Liver (tissue), 9 donors: Measurements from ENCODE around the gene CHMP4A. TPM values are rescaled to one million over a fixed set of nuclear protein-coding genes. Genes with fewer than 3 reads are reported as not detected.

Source experiments
- DNase-seq: peaks from one replicate; pipeline ENCODE4 v3.0.0-alpha.2; 2017; ENCODE audit warnings: low spot score
- H3K27ac ChIP-seq, 2 donors: one replicate each; pipeline ENCODE4 v1.7.0; 2013; ENCODE audit warnings: inconsistent platforms in 2 of 2, low read length in 2 of 2, control low read depth in 1 of 2, low read depth in 1 of 2, mild to moderate bottlenecking in 1 of 2
- H3K27me3 ChIP-seq, 4 donors: one replicate each; pipeline versions ENCODE4 v1.6.1 to v1.7.0; 2013; ENCODE audit warnings: low read length in 3 of 4, inconsistent platforms in 1 of 4, mild to moderate bottlenecking in 1 of 4, moderate library complexity in 1 of 4; ENCODE audit not compliant: control insufficient read depth in 4 of 4, insufficient read depth in 4 of 4
- H3K36me3 ChIP-seq, 4 donors: one replicate each; pipeline versions ENCODE4 v1.6.1 to v1.7.0; 2013; ENCODE audit warnings: low read length in 3 of 4, mild to moderate bottlenecking in 3 of 4, low read depth in 1 of 4, moderate library complexity in 1 of 4; ENCODE audit not compliant: control insufficient read depth in 4 of 4, insufficient read depth in 3 of 4
- H3K4me1 ChIP-seq, 4 donors: one replicate each; pipeline versions ENCODE4 v1.6.1 to v1.7.0; 2013; ENCODE audit warnings: low read length in 3 of 4, mild to moderate bottlenecking in 3 of 4, moderate library complexity in 1 of 4; ENCODE audit not compliant: control insufficient read depth in 4 of 4, insufficient read depth in 4 of 4
- H3K4me3 ChIP-seq, 3 donors: one replicate each; pipeline versions ENCODE4 v1.6.1 to v1.7.0; 2013; ENCODE audit warnings: low read length in 3 of 3, control low read depth in 1 of 3, low read depth in 1 of 3, mild to moderate bottlenecking in 1 of 3
- H3K9ac ChIP-seq, 2 donors: one replicate each; pipeline ENCODE4 v1.7.0; 2013; ENCODE audit warnings: low read length in 2 of 2, mild to moderate bottlenecking in 2 of 2, moderate library complexity in 2 of 2, control low read depth in 1 of 2, low read depth in 1 of 2
- H3K9me3 ChIP-seq, 4 donors: one replicate each; pipeline versions ENCODE4 v1.6.1 to v1.7.0; 2013; ENCODE audit warnings: low read length in 3 of 4; ENCODE audit not compliant: control insufficient read depth in 4 of 4
- EGR1 ChIP-seq, 2 donors: IDR thresholded peaks; 2 replicates each; pipeline ENCODE4 v1.6.1; 2016 to 2018; ENCODE audit warnings: antibody characterized with exemption in 2 of 2, low read depth in 2 of 2
- FOXA1 ChIP-seq: IDR thresholded peaks from 2 replicates; pipeline ENCODE4 v1.6.1; 2016; ENCODE audit warnings: antibody characterized with exemption
- FOXA2 ChIP-seq: IDR thresholded peaks from 2 replicates; pipeline ENCODE4 v1.6.1; 2016; ENCODE audit warnings: antibody characterized with exemption
- GABPA ChIP-seq, 2 donors: IDR thresholded peaks in 1 of 2; conservative IDR thresholded peaks in 1 of 2; 2 replicates each; pipeline ENCODE4 v1.6.1; 2016; ENCODE audit warnings: antibody characterized with exemption in 2 of 2, mild to moderate bottlenecking in 1 of 2, moderate library complexity in 1 of 2
- HNF4A ChIP-seq, 2 donors: conservative IDR thresholded peaks; 2 replicates each; pipeline ENCODE4 v1.6.1; 2016; ENCODE audit warnings: antibody characterized with exemption in 2 of 2, mild to moderate bottlenecking in 2 of 2
- HNF4G ChIP-seq: IDR thresholded peaks from 2 replicates; pipeline ENCODE4 v1.6.1; 2016; ENCODE audit warnings: antibody characterized with exemption
- JUND ChIP-seq, 2 donors: IDR thresholded peaks; 2 replicates each; pipeline ENCODE4 v1.6.1; 2016; ENCODE audit warnings: antibody characterized with exemption in 2 of 2
- NR2F2 ChIP-seq: IDR thresholded peaks from 2 replicates; pipeline ENCODE4 v1.6.1; 2016; ENCODE audit warnings: antibody characterized with exemption
- RAD21 ChIP-seq, 2 donors: IDR thresholded peaks; 2 replicates each; pipeline ENCODE4 v1.6.1; 2016; ENCODE audit warnings: antibody characterized with exemption in 2 of 2, mild to moderate bottlenecking in 2 of 2
- RXRA ChIP-seq, 2 donors: IDR thresholded peaks; 2 replicates each; pipeline ENCODE4 v1.6.1; 2017 to 2018; ENCODE audit warnings: antibody characterized with exemption in 2 of 2, mild to moderate bottlenecking in 1 of 2
- SP1 ChIP-seq: IDR thresholded peaks from 2 replicates; pipeline ENCODE4 v1.6.1; 2018; ENCODE audit warnings: antibody characterized with exemption, mild to moderate bottlenecking
- TAF1 ChIP-seq: conservative IDR thresholded peaks from 2 replicates; pipeline ENCODE4 v1.6.1; 2016; ENCODE audit warnings: antibody characterized with exemption, mild to moderate bottlenecking
- YY1 ChIP-seq: IDR thresholded peaks from 2 replicates; pipeline ENCODE4 v1.6.1; 2016; ENCODE audit warnings: antibody characterized with exemption, mild to moderate bottlenecking
- WGBS: extraction: QIAGEN DNeasy Blood & Tissue Kit; methylation state at CpG from one replicate; pipeline ENCODE4 v1.1.7; 2013; 5-methylcytosine and 5-hydroxymethylcytosine counted together
- polyA plus RNA-seq, 2 donors: library from polyadenylated mRNA; stranded (reverse) in 1 of 2; unstranded in 1 of 2; fragments of 200-250 nt in 1 of 2; fragments of >200 nt in 1 of 2; fragmentation: Nextera tagmentation in 1 of 2; extraction: Ambion mirVana in 1 of 2; gene quantifications; one replicate each; pipeline versions ENCODE4 v1.2.1 to v1.2.3, GENCODE V29; 2013 to 2015
- total RNA-seq, 2 donors: library from RNA; depleted of rRNA; stranded (reverse); fragments of >200 nt; gene quantifications; one replicate each; pipeline ENCODE4 v1.2.3, GENCODE V29; 2014
- TF ChIP-seq, protein P1 (sequence below): IDR thresholded peaks from 2 replicates; pipeline ENCODE4 v1.6.1; 2016; ENCODE audit warnings: antibody characterized with exemption
- TF ChIP-seq, protein P2 (sequence below): fragments of 150-350 bp; IDR thresholded peaks from 2 replicates; pipeline ENCODE4 v1.5.1; 2017; ENCODE audit warnings: improper control_type of control experiment, low read depth, low read length; ENCODE audit not compliant: missing input control
- TF ChIP-seq, protein P3 (sequence below): IDR thresholded peaks from 2 replicates; pipeline ENCODE4 v1.6.1; 2016; ENCODE audit warnings: antibody characterized with exemption
- TF ChIP-seq, protein P4 (sequence below): IDR thresholded peaks from 2 replicates; pipeline ENCODE4 v1.6.1; 2016; ENCODE audit warnings: antibody characterized with exemption
- TF ChIP-seq, protein P5 (sequence below): IDR thresholded peaks from 2 replicates; pipeline ENCODE4 v1.6.1; 2016; ENCODE audit warnings: antibody characterized with exemption, mild to moderate bottlenecking
- donor health status: healthy.
- donor health status: healthy.
- donor health status: healthy.
- donor health status: healthy.
- donor health status: healthy.

The CHMP4A gene
- total and polyA plus RNA-seq, 4 donors: 14.6 to 38.7 (median 28.0) TPM

DNA sequence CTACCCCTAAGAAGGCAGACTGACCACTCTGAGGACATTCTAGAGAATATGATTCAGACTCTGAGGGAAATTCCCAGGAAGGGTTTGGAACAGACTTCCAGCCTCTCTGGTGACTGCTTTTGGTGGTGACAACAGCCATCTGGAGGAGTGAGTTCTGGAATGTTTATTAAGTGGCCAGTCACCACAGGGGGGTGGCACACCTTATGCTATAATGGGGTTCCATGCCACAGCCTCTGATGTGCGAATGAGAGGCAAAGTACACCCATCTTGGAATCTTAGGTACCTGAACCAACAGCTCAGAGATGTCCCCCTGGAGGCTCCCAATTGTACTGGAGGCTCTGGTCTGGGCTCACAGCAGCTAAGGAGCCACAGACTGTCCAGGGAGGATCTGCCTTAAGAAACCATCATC lies 38.6 kb upstream of the CHMP4A start:
- no peak for DNase-seq
- TF ChIP-seq TAF1 (no peak), JUND (IDR thresholded peaks at IDR 0.05) (no peak), FOXA2 (no peak), YY1 (no peak), NR2F2 (no peak), FOXA1 (no peak), RAD21 (IDR thresholded peaks at IDR 0.05) (no peak), SP1 (no peak), HNF4G (no peak), RXRA (IDR thresholded peaks at IDR 0.05) (no peak), HNF4A (conservative IDR thresholded peaks at IDR 0.05) (no peak), EGR1 (IDR thresholded peaks at IDR 0.05; ENCODE audit: low read depth in 2 of 2) (no peak)
- TF ChIP-seq, protein P1, sequence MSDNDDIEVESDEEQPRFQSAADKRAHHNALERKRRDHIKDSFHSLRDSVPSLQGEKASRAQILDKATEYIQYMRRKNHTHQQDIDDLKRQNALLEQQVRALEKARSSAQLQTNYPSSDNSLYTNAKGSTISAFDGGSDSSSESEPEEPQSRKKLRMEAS: no peak
- TF ChIP-seq, protein P2, sequence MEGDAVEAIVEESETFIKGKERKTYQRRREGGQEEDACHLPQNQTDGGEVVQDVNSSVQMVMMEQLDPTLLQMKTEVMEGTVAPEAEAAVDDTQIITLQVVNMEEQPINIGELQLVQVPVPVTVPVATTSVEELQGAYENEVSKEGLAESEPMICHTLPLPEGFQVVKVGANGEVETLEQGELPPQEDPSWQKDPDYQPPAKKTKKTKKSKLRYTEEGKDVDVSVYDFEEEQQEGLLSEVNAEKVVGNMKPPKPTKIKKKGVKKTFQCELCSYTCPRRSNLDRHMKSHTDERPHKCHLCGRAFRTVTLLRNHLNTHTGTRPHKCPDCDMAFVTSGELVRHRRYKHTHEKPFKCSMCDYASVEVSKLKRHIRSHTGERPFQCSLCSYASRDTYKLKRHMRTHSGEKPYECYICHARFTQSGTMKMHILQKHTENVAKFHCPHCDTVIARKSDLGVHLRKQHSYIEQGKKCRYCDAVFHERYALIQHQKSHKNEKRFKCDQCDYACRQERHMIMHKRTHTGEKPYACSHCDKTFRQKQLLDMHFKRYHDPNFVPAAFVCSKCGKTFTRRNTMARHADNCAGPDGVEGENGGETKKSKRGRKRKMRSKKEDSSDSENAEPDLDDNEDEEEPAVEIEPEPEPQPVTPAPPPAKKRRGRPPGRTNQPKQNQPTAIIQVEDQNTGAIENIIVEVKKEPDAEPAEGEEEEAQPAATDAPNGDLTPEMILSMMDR: no peak
- TF ChIP-seq, protein P3, sequence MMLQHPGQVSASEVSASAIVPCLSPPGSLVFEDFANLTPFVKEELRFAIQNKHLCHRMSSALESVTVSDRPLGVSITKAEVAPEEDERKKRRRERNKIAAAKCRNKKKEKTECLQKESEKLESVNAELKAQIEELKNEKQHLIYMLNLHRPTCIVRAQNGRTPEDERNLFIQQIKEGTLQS: no peak
- TF ChIP-seq, protein P4, sequence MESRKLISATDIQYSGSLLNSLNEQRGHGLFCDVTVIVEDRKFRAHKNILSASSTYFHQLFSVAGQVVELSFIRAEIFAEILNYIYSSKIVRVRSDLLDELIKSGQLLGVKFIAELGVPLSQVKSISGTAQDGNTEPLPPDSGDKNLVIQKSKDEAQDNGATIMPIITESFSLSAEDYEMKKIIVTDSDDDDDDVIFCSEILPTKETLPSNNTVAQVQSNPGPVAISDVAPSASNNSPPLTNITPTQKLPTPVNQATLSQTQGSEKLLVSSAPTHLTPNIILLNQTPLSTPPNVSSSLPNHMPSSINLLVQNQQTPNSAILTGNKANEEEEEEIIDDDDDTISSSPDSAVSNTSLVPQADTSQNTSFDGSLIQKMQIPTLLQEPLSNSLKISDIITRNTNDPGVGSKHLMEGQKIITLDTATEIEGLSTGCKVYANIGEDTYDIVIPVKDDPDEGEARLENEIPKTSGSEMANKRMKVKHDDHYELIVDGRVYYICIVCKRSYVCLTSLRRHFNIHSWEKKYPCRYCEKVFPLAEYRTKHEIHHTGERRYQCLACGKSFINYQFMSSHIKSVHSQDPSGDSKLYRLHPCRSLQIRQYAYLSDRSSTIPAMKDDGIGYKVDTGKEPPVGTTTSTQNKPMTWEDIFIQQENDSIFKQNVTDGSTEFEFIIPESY: no peak
- TF ChIP-seq, protein P5, sequence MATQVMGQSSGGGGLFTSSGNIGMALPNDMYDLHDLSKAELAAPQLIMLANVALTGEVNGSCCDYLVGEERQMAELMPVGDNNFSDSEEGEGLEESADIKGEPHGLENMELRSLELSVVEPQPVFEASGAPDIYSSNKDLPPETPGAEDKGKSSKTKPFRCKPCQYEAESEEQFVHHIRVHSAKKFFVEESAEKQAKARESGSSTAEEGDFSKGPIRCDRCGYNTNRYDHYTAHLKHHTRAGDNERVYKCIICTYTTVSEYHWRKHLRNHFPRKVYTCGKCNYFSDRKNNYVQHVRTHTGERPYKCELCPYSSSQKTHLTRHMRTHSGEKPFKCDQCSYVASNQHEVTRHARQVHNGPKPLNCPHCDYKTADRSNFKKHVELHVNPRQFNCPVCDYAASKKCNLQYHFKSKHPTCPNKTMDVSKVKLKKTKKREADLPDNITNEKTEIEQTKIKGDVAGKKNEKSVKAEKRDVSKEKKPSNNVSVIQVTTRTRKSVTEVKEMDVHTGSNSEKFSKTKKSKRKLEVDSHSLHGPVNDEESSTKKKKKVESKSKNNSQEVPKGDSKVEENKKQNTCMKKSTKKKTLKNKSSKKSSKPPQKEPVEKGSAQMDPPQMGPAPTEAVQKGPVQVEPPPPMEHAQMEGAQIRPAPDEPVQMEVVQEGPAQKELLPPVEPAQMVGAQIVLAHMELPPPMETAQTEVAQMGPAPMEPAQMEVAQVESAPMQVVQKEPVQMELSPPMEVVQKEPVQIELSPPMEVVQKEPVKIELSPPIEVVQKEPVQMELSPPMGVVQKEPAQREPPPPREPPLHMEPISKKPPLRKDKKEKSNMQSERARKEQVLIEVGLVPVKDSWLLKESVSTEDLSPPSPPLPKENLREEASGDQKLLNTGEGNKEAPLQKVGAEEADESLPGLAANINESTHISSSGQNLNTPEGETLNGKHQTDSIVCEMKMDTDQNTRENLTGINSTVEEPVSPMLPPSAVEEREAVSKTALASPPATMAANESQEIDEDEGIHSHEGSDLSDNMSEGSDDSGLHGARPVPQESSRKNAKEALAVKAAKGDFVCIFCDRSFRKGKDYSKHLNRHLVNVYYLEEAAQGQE: no peak
- Histone ChIP-seq H3K9me3 (no peaks in the 10 kb centered on the region), H3K36me3 (peaks cover 0 to 7% (median 1%) of the 10 kb centered on the region in 4 donors), H3K27me3 (no peaks in the 10 kb centered on the region), H3K27ac (no peak overlapping the region), H3K4me3 (no peak overlapping the region), H3K4me1 (peaks cover 0 to 3% (median 0%) of the 10 kb centered on the region in 4 donors), H3K9ac (no peak overlapping the region)
- WGBS: 94% methylated on average over 1 of the region's 1 CpG

DNA sequence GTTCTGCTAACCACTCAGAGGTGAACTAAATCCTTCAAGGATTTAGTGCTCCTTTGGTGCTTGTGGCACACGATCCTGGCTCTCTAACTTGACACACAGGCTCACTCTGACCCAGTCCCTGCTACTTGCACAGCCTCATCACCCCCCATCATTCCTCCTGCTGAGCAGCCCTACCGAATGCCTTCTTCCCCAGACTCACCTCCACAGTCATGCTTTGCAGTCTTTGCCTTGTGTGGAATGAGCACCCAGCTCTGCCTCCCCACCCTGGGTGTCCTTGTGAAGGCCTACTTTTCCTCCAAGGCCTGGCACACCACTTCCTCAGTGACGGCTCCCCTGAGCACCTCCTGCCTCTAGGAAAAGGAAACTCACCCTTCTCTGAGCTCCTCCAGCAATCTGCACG lies 37.1 kb upstream of the CHMP4A start:
- H3K4me3 ChIP-seq: no peak overlapping the region
- DNase-seq: no peak
- no peaks in the 10 kb centered on the region for H3K9me3 ChIP-seq
- TF ChIP-seq JUND (IDR thresholded peaks at IDR 0.05) (no peak), GABPA (IDR thresholded peaks at IDR 0.05 in 1 of 2, conservative IDR thresholded peaks at IDR 0.05 in 1 of 2) (no peak), YY1 (no peak), FOXA1 (no peak)
- TF ChIP-seq, protein P4: no peak
- TF ChIP-seq, protein P3: no peak
- TF ChIP-seq, protein P2: no peak
- H3K36me3 ChIP-seq: peaks cover 0 to 7% (median 1%) of the 10 kb centered on the region in 4 donors
- no peak overlapping the region for H3K27ac ChIP-seq
- no peak overlapping the region for H3K9ac ChIP-seq
- WGBS: 83% methylated on average over 4 of the region's 4 CpGs
- H3K4me1 ChIP-seq: peaks cover 0 to 6% (median under 1%) of the 10 kb centered on the region in 4 donors
- no peaks in the 10 kb centered on the region for H3K27me3 ChIP-seq
